Measurements from ENCODE around the gene C11orf65.

DNA sequence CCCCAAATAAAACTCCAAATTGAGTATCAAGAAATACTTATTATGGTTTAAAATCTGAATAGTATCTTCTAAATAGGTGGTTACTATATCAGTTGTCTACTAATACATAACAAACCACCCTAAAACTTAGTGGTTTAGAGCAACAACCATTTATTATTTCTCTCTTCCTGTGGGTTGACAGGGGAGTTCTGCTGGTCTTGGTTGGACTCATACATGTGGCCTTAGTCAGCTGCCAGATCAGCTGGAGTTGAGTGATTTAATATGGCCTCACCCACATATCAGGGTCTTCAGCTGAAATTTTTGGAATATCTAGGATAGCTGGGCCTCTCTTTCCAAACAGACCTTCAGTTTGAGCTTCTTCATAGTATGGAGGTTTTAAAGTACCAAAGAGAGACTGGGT is 34.5 kb downstream of the C11orf65 start:
- TF ChIP-seq, protein P1, sequence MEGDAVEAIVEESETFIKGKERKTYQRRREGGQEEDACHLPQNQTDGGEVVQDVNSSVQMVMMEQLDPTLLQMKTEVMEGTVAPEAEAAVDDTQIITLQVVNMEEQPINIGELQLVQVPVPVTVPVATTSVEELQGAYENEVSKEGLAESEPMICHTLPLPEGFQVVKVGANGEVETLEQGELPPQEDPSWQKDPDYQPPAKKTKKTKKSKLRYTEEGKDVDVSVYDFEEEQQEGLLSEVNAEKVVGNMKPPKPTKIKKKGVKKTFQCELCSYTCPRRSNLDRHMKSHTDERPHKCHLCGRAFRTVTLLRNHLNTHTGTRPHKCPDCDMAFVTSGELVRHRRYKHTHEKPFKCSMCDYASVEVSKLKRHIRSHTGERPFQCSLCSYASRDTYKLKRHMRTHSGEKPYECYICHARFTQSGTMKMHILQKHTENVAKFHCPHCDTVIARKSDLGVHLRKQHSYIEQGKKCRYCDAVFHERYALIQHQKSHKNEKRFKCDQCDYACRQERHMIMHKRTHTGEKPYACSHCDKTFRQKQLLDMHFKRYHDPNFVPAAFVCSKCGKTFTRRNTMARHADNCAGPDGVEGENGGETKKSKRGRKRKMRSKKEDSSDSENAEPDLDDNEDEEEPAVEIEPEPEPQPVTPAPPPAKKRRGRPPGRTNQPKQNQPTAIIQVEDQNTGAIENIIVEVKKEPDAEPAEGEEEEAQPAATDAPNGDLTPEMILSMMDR (IDR thresholded peaks at IDR 0.05) = no peak
- TF ChIP-seq POLR2A (IDR thresholded peaks at IDR 0.05) = no peak
